Keratinocyte (primary cell): Measurements from ENCODE around the gene KYNU.

Experiments used
- EZH2 ChIP-seq: IDR thresholded peaks from one replicate; pipeline ENCODE4 v1.6.1; 2012; ENCODE audit warnings: inconsistent platforms, mild to moderate bottlenecking, low read length, moderate library complexity
- TF ChIP-seq, protein P1 (sequence below), 3 experiments: IDR thresholded peaks in 1 of 3; conservative IDR thresholded peaks in 1 of 3; optimal IDR thresholded peaks in 1 of 3; 2 replicates in 2 of 3; 3 replicates in 1 of 3; pipeline versions ENCODE3 to v1.5.1; 2011; ENCODE audit warnings: low read length in 3 of 3, mild to moderate bottlenecking in 3 of 3, moderate library complexity in 2 of 3, control low read depth in 1 of 3, inconsistent platforms in 1 of 3; ENCODE audit not compliant: insufficient read depth in 2 of 3; ENCODE audit errors: extremely low read depth in 1 of 3

DNA sequence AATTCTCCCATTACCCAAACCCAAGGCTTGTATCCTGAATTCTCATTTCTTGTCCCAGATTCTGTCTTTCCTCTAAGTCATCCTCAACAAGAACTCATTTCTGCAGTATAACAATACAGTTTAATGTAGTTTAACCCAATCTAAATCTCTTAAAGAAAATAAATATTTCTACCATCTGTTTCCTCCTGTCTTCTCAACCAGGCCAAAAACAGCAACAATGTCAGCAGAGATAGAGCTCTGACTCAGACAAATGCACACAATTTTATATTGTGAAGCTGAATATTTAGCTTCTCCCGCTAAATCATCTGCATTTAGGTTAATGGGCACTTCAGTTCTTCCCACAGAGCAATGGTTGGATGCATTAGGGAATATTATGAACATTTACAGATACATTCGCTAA, 35.7 kb upstream of the KYNU start:
- TF ChIP-seq, protein P1, sequence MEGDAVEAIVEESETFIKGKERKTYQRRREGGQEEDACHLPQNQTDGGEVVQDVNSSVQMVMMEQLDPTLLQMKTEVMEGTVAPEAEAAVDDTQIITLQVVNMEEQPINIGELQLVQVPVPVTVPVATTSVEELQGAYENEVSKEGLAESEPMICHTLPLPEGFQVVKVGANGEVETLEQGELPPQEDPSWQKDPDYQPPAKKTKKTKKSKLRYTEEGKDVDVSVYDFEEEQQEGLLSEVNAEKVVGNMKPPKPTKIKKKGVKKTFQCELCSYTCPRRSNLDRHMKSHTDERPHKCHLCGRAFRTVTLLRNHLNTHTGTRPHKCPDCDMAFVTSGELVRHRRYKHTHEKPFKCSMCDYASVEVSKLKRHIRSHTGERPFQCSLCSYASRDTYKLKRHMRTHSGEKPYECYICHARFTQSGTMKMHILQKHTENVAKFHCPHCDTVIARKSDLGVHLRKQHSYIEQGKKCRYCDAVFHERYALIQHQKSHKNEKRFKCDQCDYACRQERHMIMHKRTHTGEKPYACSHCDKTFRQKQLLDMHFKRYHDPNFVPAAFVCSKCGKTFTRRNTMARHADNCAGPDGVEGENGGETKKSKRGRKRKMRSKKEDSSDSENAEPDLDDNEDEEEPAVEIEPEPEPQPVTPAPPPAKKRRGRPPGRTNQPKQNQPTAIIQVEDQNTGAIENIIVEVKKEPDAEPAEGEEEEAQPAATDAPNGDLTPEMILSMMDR (optimal IDR thresholded peaks at IDR 0.05 in 1 of 3, IDR thresholded peaks at IDR 0.05 in 1 of 3, conservative IDR thresholded peaks at IDR 0.05 in 1 of 3; ENCODE audit: extremely low read depth in 1 of 3, insufficient read depth in 2 of 3, low read length in 3 of 3), result no peak
- no peak for TF ChIP-seq EZH2
